ENCODE measurements around the gene PDLIM1. TPM values are rescaled to one million over a fixed set of nuclear protein-coding genes. Genes with fewer than 3 reads are reported as not detected.

PDLIM1 gene
- total RNA-seq, 2 donors from 2014 or later: 109 to 140 TPM

DNA sequence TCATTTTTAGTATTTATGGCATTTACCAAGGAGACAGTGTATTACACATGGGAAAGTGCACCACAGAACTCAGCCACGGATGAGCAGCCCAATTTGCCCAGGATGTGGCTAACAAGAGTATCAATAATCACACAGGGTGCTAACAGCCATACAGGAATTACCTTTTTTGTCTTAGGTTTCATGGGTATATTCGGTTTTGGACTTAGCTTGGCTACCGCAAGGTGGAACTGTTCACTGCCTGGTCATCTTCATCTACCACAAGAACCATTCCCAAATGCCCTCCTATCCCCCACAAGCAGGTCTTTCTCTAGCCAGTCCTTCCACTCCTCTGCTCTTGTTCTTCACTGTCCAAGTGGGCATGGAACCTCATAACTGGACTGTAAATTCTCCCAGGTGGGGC lies 6.0 kb downstream of the PDLIM1 start:
- TF ChIP-seq, protein P1, sequence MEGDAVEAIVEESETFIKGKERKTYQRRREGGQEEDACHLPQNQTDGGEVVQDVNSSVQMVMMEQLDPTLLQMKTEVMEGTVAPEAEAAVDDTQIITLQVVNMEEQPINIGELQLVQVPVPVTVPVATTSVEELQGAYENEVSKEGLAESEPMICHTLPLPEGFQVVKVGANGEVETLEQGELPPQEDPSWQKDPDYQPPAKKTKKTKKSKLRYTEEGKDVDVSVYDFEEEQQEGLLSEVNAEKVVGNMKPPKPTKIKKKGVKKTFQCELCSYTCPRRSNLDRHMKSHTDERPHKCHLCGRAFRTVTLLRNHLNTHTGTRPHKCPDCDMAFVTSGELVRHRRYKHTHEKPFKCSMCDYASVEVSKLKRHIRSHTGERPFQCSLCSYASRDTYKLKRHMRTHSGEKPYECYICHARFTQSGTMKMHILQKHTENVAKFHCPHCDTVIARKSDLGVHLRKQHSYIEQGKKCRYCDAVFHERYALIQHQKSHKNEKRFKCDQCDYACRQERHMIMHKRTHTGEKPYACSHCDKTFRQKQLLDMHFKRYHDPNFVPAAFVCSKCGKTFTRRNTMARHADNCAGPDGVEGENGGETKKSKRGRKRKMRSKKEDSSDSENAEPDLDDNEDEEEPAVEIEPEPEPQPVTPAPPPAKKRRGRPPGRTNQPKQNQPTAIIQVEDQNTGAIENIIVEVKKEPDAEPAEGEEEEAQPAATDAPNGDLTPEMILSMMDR (IDR thresholded peaks at IDR 0.05): no peak
- peak overlapping the region in 1 of 2 donors; percentile 43 for H3K27ac ChIP-seq
- no peaks in the 10 kb centered on the region for H3K36me3 ChIP-seq
- H3K4me3 ChIP-seq: no peak overlapping the region
- H3K4me1 ChIP-seq (ENCODE audit: control insufficient read depth in 1 of 2, low read depth in 2 of 2): peaks cover 35 to 80% of the 10 kb centered on the region in 2 donors
- H3K9me3 ChIP-seq: no peaks in the 10 kb centered on the region
- ATAC-seq (ENCODE audit: insufficient number of reproducible peaks, low FRiP score, low read depth): no peak
- DNase-seq (ENCODE audit: low spot score): no peak
- H3K27me3 ChIP-seq (replicated peaks; ENCODE audit: insufficient read depth): no peaks in the 10 kb centered on the region

DNA sequence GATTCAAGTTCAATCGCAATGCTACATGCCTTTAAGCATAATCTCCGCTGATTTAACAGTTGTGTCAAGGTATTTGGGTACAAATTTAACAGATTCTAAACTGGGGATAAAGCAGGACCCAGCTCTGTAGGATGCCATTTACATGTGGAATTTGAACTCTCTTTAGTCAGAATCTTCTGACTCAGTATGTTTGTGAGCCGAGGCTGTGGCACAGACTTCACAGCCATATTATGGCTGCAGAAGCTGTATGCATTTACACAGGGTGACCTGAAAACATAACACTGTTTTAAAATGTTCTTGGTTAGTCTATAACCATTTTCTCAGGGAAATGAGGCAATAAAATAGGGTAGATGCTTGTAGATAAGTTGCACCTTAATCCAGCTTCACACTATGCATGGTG lies 8.7 kb downstream of the PDLIM1 start:
- DNase-seq (ENCODE audit: low spot score): no peak
- H3K27me3 ChIP-seq (replicated peaks; ENCODE audit: insufficient read depth): no peaks in the 10 kb centered on the region
- no peak for ATAC-seq (ENCODE audit: insufficient number of reproducible peaks, low FRiP score, low read depth)
- H3K4me1 ChIP-seq (ENCODE audit: control insufficient read depth in 1 of 2, low read depth in 2 of 2): peaks cover 28 to 82% of the 10 kb centered on the region in 2 donors
- peak overlapping the region in 1 of 2 donors; percentile 84 for H3K27ac ChIP-seq
- TF ChIP-seq, protein P1 (IDR thresholded peaks at IDR 0.05): no peak
- no peaks in the 10 kb centered on the region for H3K9me3 ChIP-seq
- H3K36me3 ChIP-seq: no peaks in the 10 kb centered on the region
- no peak overlapping the region for H3K4me3 ChIP-seq

DNA sequence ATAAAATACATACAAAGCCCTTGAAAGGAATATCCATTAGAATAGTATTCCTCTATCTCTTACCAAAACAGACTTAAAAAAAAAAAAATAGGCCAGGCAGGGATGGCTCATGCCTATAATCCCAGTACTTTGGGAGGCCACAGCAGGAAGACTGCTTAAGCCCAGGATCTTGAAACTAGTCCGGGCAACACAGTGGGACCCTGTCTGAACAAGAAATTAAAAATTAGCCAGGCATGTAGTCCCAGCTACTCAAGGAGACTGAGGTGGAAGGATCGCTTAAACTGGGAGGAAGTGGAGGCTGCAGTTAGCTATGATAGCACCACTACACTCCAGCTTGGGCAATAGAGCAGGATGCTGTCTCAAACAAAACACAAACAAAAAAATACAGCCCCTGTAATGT lies 9.6 kb downstream of the PDLIM1 start:
- peak overlapping the region; percentile 34 to 84 for H3K27ac ChIP-seq
- TF ChIP-seq, protein P1 (IDR thresholded peaks at IDR 0.05): no peak
- peaks cover 30 to 82% of the 10 kb centered on the region in 2 donors for H3K4me1 ChIP-seq (ENCODE audit: control insufficient read depth in 1 of 2, low read depth in 2 of 2)
- no peak overlapping the region for H3K4me3 ChIP-seq
- no peaks in the 10 kb centered on the region for H3K36me3 ChIP-seq
- no peaks in the 10 kb centered on the region for H3K9me3 ChIP-seq
- no peaks in the 10 kb centered on the region for H3K27me3 ChIP-seq (replicated peaks; ENCODE audit: insufficient read depth)
- DNase-seq (ENCODE audit: low spot score) (no peak), ATAC-seq (ENCODE audit: insufficient number of reproducible peaks, low FRiP score, low read depth) (no peak)

DNA sequence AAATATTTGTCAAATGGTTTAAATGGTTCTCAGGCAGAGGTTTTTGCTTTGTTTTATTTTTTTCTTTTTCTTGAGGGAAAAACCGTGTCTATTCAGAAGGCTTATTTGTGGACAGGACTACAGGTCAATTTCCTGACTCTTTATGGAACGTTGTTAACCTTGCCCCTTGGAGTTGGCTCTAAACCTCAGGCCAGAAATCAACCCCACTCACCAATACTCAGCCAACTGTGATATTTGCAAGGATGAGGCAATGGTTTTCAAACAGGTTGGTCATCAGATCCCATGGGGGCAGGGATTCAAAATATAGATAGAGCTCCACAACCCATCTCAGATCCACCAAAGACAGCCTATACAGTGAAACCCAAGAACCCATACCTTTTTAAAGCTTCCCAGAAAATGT lies 10.2 kb downstream of the PDLIM1 start:
- Histone ChIP-seq H3K27ac (peak overlapping the region; percentile 34 to 84), H3K4me3 (no peak overlapping the region), H3K27me3 (replicated peaks; ENCODE audit: insufficient read depth) (no peaks in the 10 kb centered on the region), H3K36me3 (no peaks in the 10 kb centered on the region), H3K9me3 (no peaks in the 10 kb centered on the region), H3K4me1 (ENCODE audit: control insufficient read depth in 1 of 2, low read depth in 2 of 2) (peaks cover 36 to 82% of the 10 kb centered on the region in 2 donors)
- DNase-seq (ENCODE audit: low spot score) (no peak), ATAC-seq (ENCODE audit: insufficient number of reproducible peaks, low FRiP score, low read depth) (no peak)
- TF ChIP-seq, protein P1 (IDR thresholded peaks at IDR 0.05): no peak

DNA sequence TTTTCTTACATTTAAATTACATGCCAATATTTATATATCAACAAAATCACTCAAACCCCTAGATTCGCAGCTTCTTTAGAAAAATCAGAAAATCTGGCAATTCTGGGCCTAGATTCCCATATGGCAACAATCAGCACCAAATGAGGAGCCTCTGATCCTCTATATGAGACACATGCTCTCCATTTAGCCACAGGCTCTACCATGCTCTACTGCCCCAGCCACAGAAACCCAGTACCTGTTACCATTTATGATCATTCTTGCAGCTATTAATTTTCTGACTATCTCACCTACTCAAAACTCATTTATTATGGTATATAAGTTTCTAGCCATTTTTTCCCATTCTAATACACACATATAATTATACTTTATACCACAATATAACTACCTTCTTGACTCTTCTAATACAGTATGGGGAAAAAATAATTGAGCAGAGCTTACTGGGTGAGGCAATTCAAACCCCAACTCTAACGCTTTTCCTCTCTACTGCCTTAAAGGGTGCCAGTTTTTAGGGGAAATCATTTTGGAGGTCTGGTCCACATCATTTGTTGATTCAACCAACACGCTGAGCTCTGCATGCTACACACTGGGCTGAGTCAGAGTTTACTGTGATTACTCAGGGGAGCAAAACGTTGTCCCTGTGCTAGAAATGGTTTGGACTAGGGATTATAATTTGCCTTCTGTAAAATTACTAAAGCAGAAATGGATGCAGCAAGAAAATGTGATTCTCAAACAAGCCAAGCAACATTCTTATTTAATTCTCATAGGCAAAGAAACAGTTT lies 11.6 kb downstream of the PDLIM1 start:
- H3K36me3 ChIP-seq: no peaks in the 10 kb centered on the region
- H3K27ac ChIP-seq: peak overlapping the region; percentile 62 to 84
- H3K27me3 ChIP-seq (replicated peaks; ENCODE audit: insufficient read depth): no peaks in the 10 kb centered on the region
- DNase-seq (ENCODE audit: low spot score) (no peak), ATAC-seq (ENCODE audit: insufficient number of reproducible peaks, low FRiP score, low read depth) (peak; percentile 73)
- TF ChIP-seq, protein P1 (IDR thresholded peaks at IDR 0.05): no peak
- H3K9me3 ChIP-seq: no peaks in the 10 kb centered on the region
- H3K4me3 ChIP-seq: no peak overlapping the region
- H3K4me1 ChIP-seq (ENCODE audit: control insufficient read depth in 1 of 2, low read depth in 2 of 2): peaks cover 49 to 82% of the 10 kb centered on the region in 2 donors

Measured in thoracic aorta (tissue), 2 donors.